ENCODE measurements around the gene WDR62. TPM values are rescaled to one million over a fixed set of nuclear protein-coding genes. Genes with fewer than 3 reads are reported as not detected.

WDR62 gene
- total RNA-seq, 2 experiments from 2014 or later: 34.5 to 46.0 TPM

GRCh38 chr19:36136964-36137686, 82.4 kb downstream of the WDR62 start:
- no peaks in the 10 kb centered on the region for H3K9me3 Mint-ChIP-seq (ENCODE audit: low read depth)
- CTCF ChIA-PET: interaction anchor here (1.7 kb wide), 2 partner anchors 9 to 34 kb away, joined by 3 to 9 read pairs; no protein-coding TSS in a partner anchor
- peaks cover 39% of the 10 kb centered on the region for H3K4me1 Mint-ChIP-seq
- ATAC-seq: no peak
- DNase-seq: no peak
- H3K36me3 Mint-ChIP-seq: peaks cover 11% of the 10 kb centered on the region
- H3K27me3 Mint-ChIP-seq: no peaks in the 10 kb centered on the region
- no peak overlapping the region for H3K4me3 Mint-ChIP-seq
- H3K27ac Mint-ChIP-seq: no peak overlapping the region

- DNase-seq (no peak), ATAC-seq (no peak)
- peak overlapping the region; percentile 93 for H3K4me3 Mint-ChIP-seq
- peaks cover 30% of the 10 kb centered on the region for H3K4me1 Mint-ChIP-seq
- H3K27me3 Mint-ChIP-seq: no peaks in the 10 kb centered on the region
- CTCF ChIA-PET: interaction anchor here (1.1 to 2.7 kb wide), 2 partner anchors 10 to 15 kb away, joined by 3 to 17 read pairs; no protein-coding TSS in a partner anchor
- H3K9me3 Mint-ChIP-seq (ENCODE audit: low read depth): no peaks in the 10 kb centered on the region
- peak overlapping the region; percentile 93 for H3K27ac Mint-ChIP-seq
- peaks cover 19% of the 10 kb centered on the region for H3K36me3 Mint-ChIP-seq
Observed at GRCh38 chr19:36139120-36139472, 84.4 kb downstream of the WDR62 start.

- H3K27me3 Mint-ChIP-seq: no peaks in the 10 kb centered on the region
- peak within 1 kb of the TSS; percentile 93 for H3K4me3 Mint-ChIP-seq
- peak within 1 kb of the TSS; percentile 93 for H3K27ac Mint-ChIP-seq
- H3K9me3 Mint-ChIP-seq (ENCODE audit: low read depth): no peaks in the 10 kb centered on the region
- H3K4me1 Mint-ChIP-seq: peaks cover 30% of the 10 kb centered on the region
- peaks cover 22% of the 10 kb centered on the region for H3K36me3 Mint-ChIP-seq
- ATAC-seq (peak; percentile 81), DNase-seq (peak; percentile 97)
- CTCF ChIA-PET: interaction anchor here (0.7 to 2.7 kb wide), 4 partner anchors 11 to 190 kb away, joined by 3 to 17 read pairs (median 3); no protein-coding TSS in a partner anchor
Observed at GRCh38 chr19:36139473-36140303, 85.0 kb downstream of the WDR62 start, which contains the start of gene CAPNS1. CAPNS1 (plus strand) TSS chr19:36140066; CDS start chr19:36141012, 946 bp downstream.

GRCh38 chr19:36140304-36141038, 85.8 kb downstream of the WDR62 start:
- H3K4me3 Mint-ChIP-seq: peak overlapping the region; percentile 93
- peaks cover 28% of the 10 kb centered on the region for H3K4me1 Mint-ChIP-seq
- H3K27ac Mint-ChIP-seq: peak overlapping the region; percentile 93
- peak; percentile 30 for ATAC-seq
- no peaks in the 10 kb centered on the region for H3K9me3 Mint-ChIP-seq (ENCODE audit: low read depth)
- peak; percentile 72 for DNase-seq
- CTCF ChIA-PET: interaction anchor here (0.7 to 2.7 kb wide), 3 partner anchors 12 to 190 kb away, joined by 3 to 17 read pairs (median 3); no protein-coding TSS in a partner anchor
- no peaks in the 10 kb centered on the region for H3K27me3 Mint-ChIP-seq
- peaks cover 28% of the 10 kb centered on the region for H3K36me3 Mint-ChIP-seq

DNA sequence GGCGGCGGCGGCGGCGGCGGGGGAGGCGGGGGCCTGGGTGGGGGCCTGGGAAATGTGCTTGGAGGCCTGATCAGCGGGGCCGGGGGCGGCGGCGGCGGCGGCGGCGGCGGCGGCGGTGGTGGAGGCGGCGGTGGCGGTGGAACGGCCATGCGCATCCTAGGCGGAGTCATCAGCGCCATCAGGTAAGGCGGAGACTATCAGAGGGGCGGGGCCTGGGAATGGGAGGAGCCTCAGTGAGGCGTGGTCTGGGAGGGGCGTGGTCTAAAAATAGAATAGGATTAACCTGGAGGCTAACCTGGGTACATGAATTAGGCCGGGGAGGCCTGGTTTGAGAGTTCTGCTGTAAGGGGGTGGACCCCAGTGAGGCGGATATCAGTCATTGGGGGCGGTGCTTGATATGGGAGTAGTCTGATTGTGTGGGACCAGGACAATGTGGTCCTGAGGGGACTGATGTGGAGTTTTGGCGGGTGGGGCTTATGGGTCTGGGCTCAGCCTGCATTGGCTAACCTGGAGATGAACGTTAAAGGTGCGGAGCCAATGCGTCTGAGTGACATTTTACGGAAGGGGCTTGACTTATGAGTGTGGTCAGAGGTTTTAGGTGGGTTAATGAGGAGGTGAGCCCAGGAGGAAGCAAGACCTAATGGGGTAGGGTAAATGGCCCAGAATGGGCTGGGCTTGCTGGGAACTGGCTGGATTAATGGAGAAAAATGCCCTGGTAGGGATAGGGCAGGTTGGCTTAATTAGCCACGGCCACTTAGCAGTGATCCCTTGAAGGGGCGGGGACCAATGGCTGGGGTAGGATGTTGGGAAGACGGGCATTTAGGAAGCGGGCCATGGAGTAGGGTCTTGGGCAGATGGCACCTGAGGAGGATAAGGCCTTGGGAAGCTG, 86.6 kb downstream of the WDR62 start:
- CTCF ChIA-PET: interaction anchor here (2.7 kb wide), 1 partner anchor 13 kb away, joined by 17 read pairs; no protein-coding TSS in a partner anchor
- peak overlapping the region; percentile 93 for H3K4me3 Mint-ChIP-seq

DNA sequence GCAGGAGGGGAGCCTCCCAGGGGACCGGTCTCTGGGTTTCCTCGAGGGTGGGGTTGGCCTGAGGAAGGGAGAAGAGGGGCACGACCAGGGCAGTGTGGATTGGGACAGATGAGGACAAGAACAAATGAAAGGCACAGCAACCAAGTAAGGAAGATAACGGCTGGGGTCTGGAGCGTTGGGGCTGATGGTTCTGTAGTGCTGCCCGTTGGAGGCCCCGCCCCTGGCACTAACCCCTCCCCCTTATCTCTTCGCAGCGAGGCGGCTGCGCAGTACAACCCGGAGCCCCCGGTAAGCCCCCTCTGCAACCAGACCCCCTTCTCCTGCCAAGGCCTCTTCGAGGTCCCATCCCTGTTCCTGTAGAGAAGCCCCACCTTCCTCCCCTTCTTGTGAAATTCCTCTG, 87.3 kb downstream of the WDR62 start:
- H3K4me1 Mint-ChIP-seq: peaks cover 18% of the 10 kb centered on the region

More for the DNA sequence above, 86.6 kb downstream of the WDR62 start:
- peaks cover 36% of the 10 kb centered on the region for H3K36me3 Mint-ChIP-seq
- no peaks in the 10 kb centered on the region for H3K27me3 Mint-ChIP-seq
- DNase-seq (peak; percentile 93), ATAC-seq (peak; percentile 71)
- H3K4me1 Mint-ChIP-seq: peaks cover 24% of the 10 kb centered on the region
- peak overlapping the region; percentile 93 for H3K27ac Mint-ChIP-seq
- no peaks in the 10 kb centered on the region for H3K9me3 Mint-ChIP-seq (ENCODE audit: low read depth)

GRCh38 chr19:36142496-36142895, 87.8 kb downstream of the WDR62 start:
- Mint-ChIP-seq H3K36me3 (peaks cover 44% of the 10 kb centered on the region), H3K4me1 (peaks cover 17% of the 10 kb centered on the region), H3K27me3 (no peaks in the 10 kb centered on the region), H3K9me3 (ENCODE audit: low read depth) (no peaks in the 10 kb centered on the region), H3K27ac (no peak overlapping the region), H3K4me3 (no peak overlapping the region)
- CTCF ChIA-PET: interaction anchor here (0.6 kb wide), 1 partner anchor 27 kb away, joined by 3 read pairs; no protein-coding TSS in a partner anchor
- ATAC-seq: no peak
- no peak for DNase-seq

More for the DNA sequence above, 87.3 kb downstream of the WDR62 start:
- Mint-ChIP-seq H3K4me3 (no peak overlapping the region), H3K27me3 (no peaks in the 10 kb centered on the region), H3K36me3 (peaks cover 41% of the 10 kb centered on the region), H3K27ac (no peak overlapping the region), H3K9me3 (ENCODE audit: low read depth) (no peaks in the 10 kb centered on the region)
- ATAC-seq (no peak), DNase-seq (no peak)
- CTCF ChIA-PET: interaction anchor here (0.6 kb wide), 1 partner anchor 28 kb away, joined by 3 read pairs; no protein-coding TSS in a partner anchor

DNA sequence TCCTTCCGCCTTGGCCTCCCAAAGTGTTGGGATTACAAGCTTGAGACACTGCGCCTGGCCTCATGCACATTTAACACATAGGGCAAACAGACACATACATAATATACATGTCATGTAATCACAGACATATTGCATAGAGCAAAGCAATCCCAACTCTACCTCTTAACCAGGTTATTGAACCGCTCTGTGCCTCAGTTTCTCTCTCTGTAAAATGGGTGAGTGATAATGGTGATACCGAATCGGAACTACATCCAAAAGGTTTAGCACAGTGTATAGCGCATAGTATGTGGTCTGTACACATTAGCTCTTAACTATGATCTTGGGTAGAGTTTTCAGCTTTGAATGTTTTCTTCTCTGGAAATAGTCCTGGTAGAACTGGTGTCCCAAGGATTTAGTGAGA, 89.9 kb downstream of the WDR62 start:
- Mint-ChIP-seq H3K4me1 (peaks cover 14% of the 10 kb centered on the region), H3K27me3 (no peaks in the 10 kb centered on the region), H3K36me3 (peaks cover 49% of the 10 kb centered on the region), H3K4me3 (no peak overlapping the region), H3K9me3 (ENCODE audit: low read depth) (no peaks in the 10 kb centered on the region), H3K27ac (no peak overlapping the region)
- CTCF ChIA-PET: interaction anchor here (1.0 to 1.3 kb wide), 2 partner anchors 18 to 25 kb away, joined by 4 to 6 read pairs; no protein-coding TSS in a partner anchor
- DNase-seq (no peak), ATAC-seq (no peak)

DNA sequence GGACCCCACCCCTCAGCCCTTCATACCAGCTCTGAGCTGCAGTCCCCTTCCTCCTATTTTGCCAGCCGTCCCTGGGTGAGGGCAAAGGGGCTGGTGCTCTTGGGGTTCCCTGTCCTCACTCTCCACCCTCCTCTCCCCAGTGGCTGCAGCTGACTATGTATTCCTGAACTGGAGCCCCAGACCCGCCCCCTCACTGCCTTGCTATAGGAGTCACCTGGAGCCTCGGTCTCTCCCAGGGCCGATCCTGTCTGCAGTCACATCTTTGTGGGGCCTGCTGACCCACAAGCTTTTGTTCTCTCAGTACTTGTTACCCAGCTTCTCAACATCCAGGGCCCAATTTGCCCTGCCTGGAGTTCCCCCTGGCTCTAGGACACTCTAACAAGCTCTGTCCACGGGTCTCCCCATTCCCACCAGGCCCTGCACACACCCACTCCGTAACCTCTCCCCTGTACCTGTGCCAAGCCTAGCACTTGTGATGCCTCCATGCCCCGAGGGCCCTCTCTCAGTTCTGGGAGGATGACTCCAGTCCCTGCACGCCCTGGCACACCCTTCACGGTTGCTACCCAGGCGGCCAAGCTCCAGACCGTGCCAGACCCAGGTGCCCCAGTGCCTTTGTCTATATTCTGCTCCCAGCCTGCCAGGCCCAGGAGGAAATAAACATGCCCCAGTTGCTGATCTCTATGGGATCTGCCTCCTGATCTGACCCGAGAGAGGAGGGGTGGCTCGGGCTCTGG, 95.1 kb downstream of the WDR62 start:
- Mint-ChIP-seq H3K27me3 (no peaks in the 10 kb centered on the region), H3K36me3 (peaks cover 40% of the 10 kb centered on the region), H3K9me3 (ENCODE audit: low read depth) (no peaks in the 10 kb centered on the region), H3K4me1 (no peaks in the 10 kb centered on the region), H3K27ac (no peak overlapping the region), H3K4me3 (no peak overlapping the region)
- CTCF ChIA-PET: interaction anchor here (0.6 to 2.2 kb wide), 3 partner anchors 20 to 22 kb away, joined by 3 to 7 read pairs (median 3); no protein-coding TSS in a partner anchor
- no peak for ATAC-seq
- DNase-seq: no peak

GRCh38 chr19:36150586-36150985, 95.9 kb downstream of the WDR62 start:
- H3K27ac Mint-ChIP-seq: no peak overlapping the region
- CTCF ChIA-PET: interaction anchor here (0.6 to 2.2 kb wide), 2 partner anchors 19 to 23 kb away, joined by 3 to 7 read pairs; no protein-coding TSS in a partner anchor
- no peaks in the 10 kb centered on the region for H3K27me3 Mint-ChIP-seq
- H3K36me3 Mint-ChIP-seq: peaks cover 34% of the 10 kb centered on the region
- no peaks in the 10 kb centered on the region for H3K4me1 Mint-ChIP-seq
- no peaks in the 10 kb centered on the region for H3K9me3 Mint-ChIP-seq (ENCODE audit: low read depth)
- DNase-seq (no peak), ATAC-seq (no peak)
- no peak overlapping the region for H3K4me3 Mint-ChIP-seq

DNA sequence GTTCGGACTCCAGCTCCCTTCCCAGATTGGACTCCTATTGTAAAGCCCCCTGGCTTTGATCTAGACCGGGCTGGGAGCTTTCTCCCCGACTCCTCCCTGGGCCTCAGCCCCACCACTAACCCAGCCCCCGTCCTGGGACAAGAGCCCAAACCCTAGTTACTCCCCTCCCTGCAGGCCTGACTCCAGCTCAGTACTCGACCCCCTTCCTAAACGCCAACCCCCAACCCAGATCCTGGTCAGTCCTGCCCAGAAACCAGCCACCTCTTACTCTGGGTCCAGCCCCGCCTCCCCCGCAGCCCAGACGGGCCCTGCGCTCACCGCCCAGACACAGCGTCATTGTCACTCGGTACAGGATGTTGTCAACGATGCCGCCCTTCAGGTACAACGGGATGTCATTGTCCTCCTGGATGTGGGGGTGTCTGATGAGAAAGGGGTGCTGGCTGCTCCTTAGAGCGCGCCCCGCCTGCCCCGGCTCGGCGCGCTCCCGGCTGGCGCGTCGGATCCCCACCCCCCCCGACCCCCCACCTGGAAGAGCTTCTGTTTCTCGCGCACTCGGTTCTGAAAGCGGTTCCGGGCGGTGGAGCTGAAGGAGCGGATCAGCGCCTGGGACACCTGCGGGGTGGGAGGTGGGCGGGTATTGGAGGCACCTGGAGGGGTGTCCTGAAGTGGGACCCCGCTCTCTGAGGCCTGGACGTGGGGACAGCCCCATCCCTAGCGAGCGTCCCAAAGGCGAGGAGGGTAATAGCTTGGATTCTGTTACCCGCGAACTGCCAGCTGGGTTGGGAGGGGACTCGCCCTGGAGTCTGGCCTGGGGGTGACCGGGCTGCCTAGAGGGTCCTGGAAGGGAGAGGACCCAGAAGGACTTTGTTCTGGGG, 96.7 kb downstream of the WDR62 start:
- no peak for ATAC-seq
- CTCF ChIA-PET: interaction anchor here (2.2 kb wide), 1 partner anchor 24 kb away, joined by 7 read pairs; no protein-coding TSS in a partner anchor
- Mint-ChIP-seq H3K27me3 (no peaks in the 10 kb centered on the region), H3K9me3 (ENCODE audit: low read depth) (no peaks in the 10 kb centered on the region), H3K27ac (no peak overlapping the region), H3K4me1 (no peaks in the 10 kb centered on the region), H3K4me3 (no peak overlapping the region), H3K36me3 (peaks cover 26% of the 10 kb centered on the region)
- no peak for DNase-seq
